HUES6 (cell line): ENCODE measurements around the gene CFAP61.
"Not testable (repeated sequence)": the region's sequence is repeated elsewhere in the genome, so short reads cannot be mapped to it uniquely, and the experiment has no call there.

Experiments used
- H3K27ac ChIP-seq: 2 replicates; pipeline ENCODE4 v1.7.0; 2013; ENCODE audit warnings: low read depth, mild to moderate bottlenecking, low read length, inconsistent platforms
- H3K27me3 ChIP-seq: 2 replicates; pipeline ENCODE4 v1.6.1; 2013; ENCODE audit warnings: low read length; ENCODE audit not compliant: control insufficient read depth, insufficient read depth
- H3K36me3 ChIP-seq: 2 replicates; pipeline ENCODE4 v1.6.1; 2013; ENCODE audit warnings: low read length; ENCODE audit not compliant: control insufficient read depth, insufficient read depth
- H3K4me1 ChIP-seq: 2 replicates; pipeline ENCODE4 v1.6.1; 2013; ENCODE audit warnings: low read length; ENCODE audit not compliant: control insufficient read depth, insufficient read depth
- H3K4me3 ChIP-seq: 2 replicates; pipeline ENCODE4 v1.5.1; 2013; ENCODE audit warnings: low read depth, low read length
- H3K9ac ChIP-seq: one replicate; pipeline ENCODE4 v1.6.1; 2013; ENCODE audit warnings: mild to moderate bottlenecking, low read length
- H3K9me3 ChIP-seq: 2 replicates; pipeline ENCODE4 v1.6.1; 2013; ENCODE audit warnings: low read depth, low read length; ENCODE audit not compliant: control insufficient read depth, insufficient read depth

The CFAP61 gene

DNA sequence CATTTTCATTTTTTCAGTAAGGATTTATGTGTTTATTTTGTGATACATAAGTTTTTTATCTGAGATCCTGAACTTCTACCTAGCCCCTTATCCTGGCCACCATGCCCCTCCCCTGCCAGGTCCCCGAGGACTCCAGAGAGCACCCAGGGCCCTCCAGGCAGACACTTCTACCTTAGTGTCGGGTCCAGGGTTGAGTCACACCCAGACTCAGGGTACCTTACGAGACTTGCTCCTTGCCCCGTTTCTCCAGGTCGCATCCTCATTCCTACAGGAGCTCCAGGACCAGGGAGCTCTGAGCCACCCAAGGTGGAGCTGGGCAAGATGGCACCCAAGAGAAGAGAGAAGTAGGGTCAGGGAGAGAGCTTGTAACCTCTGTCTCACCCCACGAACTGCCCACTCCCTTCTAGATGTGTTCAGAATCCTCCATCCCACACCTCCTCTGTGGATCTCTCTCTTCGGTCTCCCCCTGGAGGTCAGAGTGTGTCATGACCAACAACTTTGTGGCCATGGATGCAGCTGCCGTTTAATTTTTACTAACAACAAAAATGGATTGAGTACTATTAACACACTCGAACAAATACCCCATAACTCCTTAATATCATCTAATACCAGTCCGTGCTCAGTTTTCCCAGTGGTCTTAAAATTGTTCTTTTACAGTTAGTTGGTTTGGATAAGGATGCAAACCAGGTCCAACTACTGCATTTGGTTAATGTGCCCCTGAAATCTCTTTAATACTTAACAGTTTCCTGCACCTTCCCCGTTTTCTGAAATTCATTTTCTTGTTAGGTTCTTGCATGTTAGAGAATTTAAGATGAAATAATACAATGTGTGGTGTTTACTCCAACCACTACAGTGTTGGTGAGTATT, 185.0 kb downstream of the CFAP61 start:
- H3K9me3 ChIP-seq, result no peaks in the 10 kb centered on the region
- H3K4me1 ChIP-seq, result no peaks in the 10 kb centered on the region
- no peaks in the 10 kb centered on the region for H3K27me3 ChIP-seq
- no peak overlapping the region for H3K4me3 ChIP-seq
- no peak overlapping the region for H3K27ac ChIP-seq
- H3K36me3 ChIP-seq, result no peaks in the 10 kb centered on the region
- H3K9ac ChIP-seq, result no peak overlapping the region

DNA sequence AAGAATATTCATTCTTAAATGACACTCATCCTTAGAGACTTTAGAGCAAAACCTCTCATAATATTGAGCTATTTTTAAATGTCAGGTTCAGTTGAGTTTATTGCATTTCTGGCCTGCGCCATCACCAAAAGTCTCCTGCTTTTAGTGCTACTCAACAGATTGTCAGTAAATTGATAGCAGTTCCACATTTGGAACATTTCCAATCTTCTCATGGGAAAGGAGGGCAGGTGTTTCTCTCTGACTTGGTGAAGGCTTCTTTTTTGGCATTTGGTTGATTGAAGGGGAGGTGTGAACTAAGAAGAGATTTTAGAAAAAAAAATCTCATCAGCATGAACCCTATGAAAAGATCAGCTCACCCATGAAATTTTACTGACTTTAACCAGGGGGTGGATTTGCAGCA, 189.6 kb downstream of the CFAP61 start:
- Histone ChIP-seq H3K36me3 (no peaks in the 10 kb centered on the region), H3K27ac (no peak overlapping the region), H3K4me1 (no peaks in the 10 kb centered on the region), H3K9me3 (peaks cover 20% of the 10 kb centered on the region), H3K27me3 (no peaks in the 10 kb centered on the region), H3K9ac (no peak overlapping the region), H3K4me3 (no peak overlapping the region)

DNA sequence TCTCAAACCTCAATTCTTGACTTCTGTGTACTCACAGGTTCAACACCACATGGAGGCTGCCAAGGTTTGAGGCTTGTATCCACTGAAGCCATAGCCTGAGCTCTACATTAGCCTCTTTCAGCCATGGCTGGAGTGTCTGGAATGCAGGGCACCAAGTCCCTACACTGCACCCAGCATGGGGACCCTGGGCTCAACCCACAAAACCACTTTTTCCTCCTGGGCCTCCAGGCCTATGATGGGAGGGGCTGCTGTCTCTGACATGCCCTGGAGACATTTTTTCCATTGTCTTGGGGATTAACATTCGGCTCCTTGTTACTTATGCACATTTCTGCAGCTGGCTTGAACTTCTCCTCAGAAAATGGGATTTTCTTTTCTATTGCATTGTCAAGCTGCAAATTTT, 192.1 kb downstream of the CFAP61 start:
- not testable (repeated sequence) for H3K9ac ChIP-seq, H3K36me3 ChIP-seq, H3K4me1 ChIP-seq, H3K27ac ChIP-seq, H3K27me3 ChIP-seq, H3K4me3 ChIP-seq
- peaks cover 20% of the 10 kb centered on the region for H3K9me3 ChIP-seq

DNA sequence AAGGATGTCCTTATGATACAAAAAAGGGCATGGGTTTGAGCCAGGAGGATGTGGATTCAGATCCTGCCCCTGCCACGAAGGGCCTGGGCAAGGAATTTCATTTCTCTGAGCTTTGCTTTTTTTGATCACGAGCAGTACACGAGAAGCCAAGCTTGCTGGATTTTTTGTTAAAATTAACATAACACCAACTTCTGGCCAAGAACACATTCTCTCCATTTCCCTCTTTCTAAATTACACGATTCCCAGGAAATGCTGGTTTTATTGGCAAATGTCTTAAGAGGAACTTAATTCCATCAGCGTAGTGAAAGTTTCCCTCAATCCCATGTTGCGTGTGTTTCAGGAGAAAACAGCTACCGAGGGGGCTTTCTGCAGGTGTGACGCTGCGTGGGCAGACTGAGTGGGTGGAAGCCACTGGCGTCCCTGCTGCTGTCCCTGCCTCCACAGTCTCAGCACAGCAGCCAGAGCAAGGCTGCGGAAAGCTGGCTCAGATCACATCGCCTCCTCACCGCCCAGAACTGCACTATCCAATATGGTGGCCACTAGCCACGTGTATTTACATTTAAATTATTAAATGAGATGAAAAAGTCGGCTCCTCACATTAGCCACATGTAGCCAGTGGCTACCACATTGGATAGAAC, 194.8 kb downstream of the CFAP61 start:
- Histone ChIP-seq H3K36me3 (no peaks in the 10 kb centered on the region), H3K9ac (no peak overlapping the region), H3K4me1 (peaks cover 4% of the 10 kb centered on the region; the same call in 1 of the 2 replicates), H3K27ac (no peak overlapping the region), H3K27me3 (no peaks in the 10 kb centered on the region), H3K4me3 (no peak overlapping the region), H3K9me3 (peaks cover 20% of the 10 kb centered on the region)

DNA sequence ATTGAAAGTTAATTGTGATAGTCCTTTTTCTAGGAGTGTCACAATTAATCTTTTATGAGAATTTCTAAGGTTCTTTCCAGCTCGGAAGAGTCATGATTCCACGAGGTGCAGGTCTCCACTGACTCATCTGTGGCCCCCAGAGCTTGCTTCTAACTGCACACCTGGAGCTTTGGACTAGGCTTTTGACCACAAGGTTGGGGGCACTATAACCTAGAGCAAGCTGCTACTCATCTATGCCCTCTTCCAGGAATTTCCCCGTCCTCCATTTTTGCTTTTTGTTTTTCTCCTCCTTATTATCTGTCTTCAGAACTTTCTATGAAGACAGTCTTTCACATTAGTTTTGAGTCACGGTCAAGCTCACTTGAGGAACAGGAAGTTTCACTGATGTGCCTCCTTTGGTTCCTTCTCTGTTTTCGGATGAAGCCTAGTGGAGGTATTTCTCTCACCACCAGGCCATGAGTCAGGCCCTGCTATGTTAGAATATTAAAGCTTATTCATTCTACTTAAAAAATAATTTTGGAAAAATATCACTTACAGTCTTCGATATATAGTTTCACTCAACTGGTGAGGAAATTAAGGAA, 196.4 kb downstream of the CFAP61 start:
- Histone ChIP-seq H3K36me3 (no peaks in the 10 kb centered on the region), H3K9me3 (peaks cover 18% of the 10 kb centered on the region), H3K4me3 (no peak overlapping the region), H3K27ac (no peak overlapping the region), H3K27me3 (no peaks in the 10 kb centered on the region), H3K4me1 (peaks cover 4% of the 10 kb centered on the region; the same call in 1 of the 2 replicates), H3K9ac (no peak overlapping the region)

DNA sequence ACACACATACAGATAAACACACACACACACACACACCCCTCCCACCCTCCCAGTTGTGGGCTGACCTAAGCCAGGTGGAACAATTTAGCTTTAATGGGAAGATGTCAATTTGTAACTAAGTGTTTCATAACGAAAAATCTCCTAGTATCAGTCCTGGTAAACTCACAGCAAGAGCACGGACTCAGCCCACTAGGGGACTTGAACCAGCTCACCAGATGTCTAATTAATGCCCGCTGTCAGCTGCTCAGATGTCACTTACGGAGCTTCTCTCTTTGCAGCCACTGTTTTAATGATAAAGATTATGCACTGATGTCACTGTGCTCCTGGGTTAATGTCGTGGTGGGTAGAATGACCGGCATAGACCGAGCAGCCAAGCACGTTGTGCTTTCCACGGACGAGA, 199.0 kb downstream of the CFAP61 start:
- Histone ChIP-seq H3K9me3 (no peaks in the 10 kb centered on the region), H3K36me3 (no peaks in the 10 kb centered on the region), H3K4me1 (peaks cover 4% of the 10 kb centered on the region; the same call in 1 of the 2 replicates), H3K9ac (no peak overlapping the region), H3K27ac (no peak overlapping the region), H3K4me3 (no peak overlapping the region), H3K27me3 (no peaks in the 10 kb centered on the region)

DNA sequence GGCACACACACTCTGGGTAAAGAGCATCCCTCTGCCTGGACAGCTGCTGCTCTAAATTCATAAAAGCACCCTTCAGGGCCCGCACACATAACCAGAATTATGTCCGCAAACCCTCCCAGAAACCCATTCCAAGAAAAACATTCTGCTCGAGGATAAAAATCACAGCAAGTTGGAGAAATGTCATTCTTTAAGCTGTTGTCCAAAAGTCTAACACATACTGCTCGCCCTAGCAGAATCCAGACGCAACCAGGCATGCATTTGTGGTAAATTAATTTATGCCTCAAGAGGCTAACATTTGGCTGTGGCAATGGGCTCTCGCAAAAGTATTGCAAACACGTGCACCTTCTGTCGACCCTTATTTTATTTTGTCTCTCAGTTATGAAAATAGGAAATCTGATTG, 199.5 kb downstream of the CFAP61 start:
- H3K27ac ChIP-seq, result no peak overlapping the region
- no peak overlapping the region for H3K9ac ChIP-seq
- no peaks in the 10 kb centered on the region for H3K36me3 ChIP-seq
- H3K4me3 ChIP-seq, result no peak overlapping the region
- H3K9me3 ChIP-seq, result no peaks in the 10 kb centered on the region
- no peaks in the 10 kb centered on the region for H3K27me3 ChIP-seq
- peaks cover 4% of the 10 kb centered on the region; the same call in 1 of the 2 replicates for H3K4me1 ChIP-seq

DNA sequence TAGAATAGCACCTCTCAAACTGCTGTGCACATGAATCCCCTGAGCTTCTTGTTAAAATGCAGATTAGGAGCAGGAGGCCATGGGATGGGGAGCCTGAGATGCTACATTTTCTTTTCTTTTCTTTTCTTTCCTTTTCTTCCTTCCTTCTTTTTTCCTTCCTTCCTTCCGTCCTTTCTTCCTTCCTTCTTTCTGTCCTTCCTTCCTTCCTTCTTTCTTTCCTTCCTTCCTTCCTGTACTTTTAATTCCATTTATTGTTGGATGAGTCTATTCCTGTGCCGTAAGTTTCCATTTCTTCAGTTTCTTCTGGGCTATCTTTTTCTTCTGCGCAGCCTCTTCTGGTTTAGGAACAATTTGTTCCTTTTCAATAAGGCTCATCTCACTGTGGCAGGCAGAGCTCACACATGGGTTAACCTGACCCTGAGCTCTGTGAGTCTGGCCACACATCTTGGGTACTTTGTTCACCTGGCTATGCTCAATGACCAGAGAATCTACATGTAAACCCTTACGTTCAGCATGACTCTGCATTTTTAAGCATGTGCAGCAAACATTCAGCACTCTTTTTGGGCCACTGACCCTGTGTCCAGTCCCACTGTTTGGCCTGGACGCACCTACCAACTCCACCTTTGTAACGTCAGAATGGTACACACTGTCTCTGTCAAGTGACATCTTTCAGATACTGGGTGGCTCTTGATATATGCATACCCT, 200.9 kb downstream of the CFAP61 start:
- no peak overlapping the region for H3K9ac ChIP-seq
- H3K9me3 ChIP-seq, result no peaks in the 10 kb centered on the region
- H3K27ac ChIP-seq, result no peak overlapping the region
- H3K36me3 ChIP-seq, result no peaks in the 10 kb centered on the region
- H3K27me3 ChIP-seq, result no peaks in the 10 kb centered on the region
- H3K4me3 ChIP-seq, result no peak overlapping the region
- H3K4me1 ChIP-seq, result peaks cover 4% of the 10 kb centered on the region; the same call in 1 of the 2 replicates

DNA sequence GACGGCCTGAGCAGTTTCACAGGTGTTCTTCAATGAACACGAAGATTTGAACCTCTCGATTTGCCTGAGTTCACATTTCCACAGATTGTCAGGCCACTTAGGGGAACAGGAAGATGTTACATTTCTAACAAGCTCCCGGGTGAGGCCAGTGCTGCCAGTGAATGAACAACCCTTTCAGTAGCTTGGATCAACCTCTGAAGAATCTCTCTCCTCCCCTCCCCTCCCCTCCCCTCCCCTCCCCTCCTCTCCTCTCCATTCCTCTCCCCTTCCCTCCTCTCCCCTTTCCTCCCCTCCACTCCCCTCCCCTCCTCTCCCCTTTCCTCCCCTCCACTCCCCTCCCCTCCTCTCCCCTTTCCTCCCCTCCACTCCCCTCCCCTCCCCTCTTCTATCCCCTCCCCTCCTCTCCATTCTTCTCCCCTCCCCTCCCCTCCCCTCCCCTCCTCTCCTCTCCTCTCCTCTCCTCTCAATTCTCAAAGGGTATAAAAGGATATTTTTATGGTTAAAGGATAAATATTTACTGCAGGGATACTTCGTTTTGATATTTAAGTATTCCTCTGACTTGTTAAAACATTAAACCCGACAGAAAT, 201.5 kb downstream of the CFAP61 start:
- Histone ChIP-seq H3K9ac (no peak overlapping the region), H3K4me1 (peaks cover 4% of the 10 kb centered on the region; the same call in 1 of the 2 replicates), H3K9me3 (no peaks in the 10 kb centered on the region), H3K4me3 (no peak overlapping the region), H3K27me3 (no peaks in the 10 kb centered on the region), H3K36me3 (no peaks in the 10 kb centered on the region), H3K27ac (no peak overlapping the region)

DNA sequence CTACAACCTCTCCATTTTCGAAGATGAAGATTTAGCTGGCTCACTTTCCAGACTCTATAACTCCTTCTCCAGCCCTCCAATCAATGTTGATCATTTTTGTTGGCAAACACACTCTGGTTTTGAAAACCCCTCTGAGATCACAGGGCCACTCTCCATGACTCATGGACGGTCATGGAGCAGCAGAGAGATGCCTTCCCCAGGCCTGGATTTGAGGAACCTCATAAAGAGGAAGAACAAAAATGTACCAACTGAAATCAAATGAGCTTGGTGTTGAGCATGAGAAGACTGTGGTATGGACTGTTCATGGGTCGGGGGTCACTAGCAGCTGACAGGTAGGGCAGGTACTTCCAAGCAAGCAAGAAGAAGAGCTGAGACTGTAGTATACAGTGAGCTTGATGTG, 202.8 kb downstream of the CFAP61 start:
- H3K9me3 ChIP-seq, result no peaks in the 10 kb centered on the region
- no peaks in the 10 kb centered on the region for H3K36me3 ChIP-seq
- no peak overlapping the region for H3K27ac ChIP-seq
- H3K9ac ChIP-seq, result no peak overlapping the region
- peaks cover under 1% of the 10 kb centered on the region; the same call in 1 of the 2 replicates for H3K4me1 ChIP-seq
- no peak overlapping the region for H3K4me3 ChIP-seq
- no peaks in the 10 kb centered on the region for H3K27me3 ChIP-seq
